HEK293 (cell line): ENCODE results near the gene KIAA0232.

ENCODE experiments used
- CTCF ChIP-seq: fragments of 450-650 bp; formaldehyde crosslinking; IDR thresholded peaks from 2 replicates; pipeline ENCODE4 v1.5.1; 2016; ENCODE audit warnings: missing biosample characterization, missing genetic modification characterization
- HOXC10 ChIP-seq: sonication (generic); formaldehyde crosslinking; IDR thresholded peaks from 2 replicates; pipeline ENCODE4 v1.8.1; 2023; ENCODE audit warnings: mild to moderate bottlenecking, missing genetic modification reagents
- KLF10 ChIP-seq: fragments of 450-650 bp; IDR thresholded peaks from 2 replicates; pipeline ENCODE4 v1.5.1; 2018; ENCODE audit warnings: missing biosample characterization, mild to moderate bottlenecking, missing genetic modification characterization
- PRDM10 ChIP-seq: fragments of 450-650 bp; formaldehyde crosslinking; IDR thresholded peaks from 2 replicates; pipeline ENCODE4 v1.5.1; 2016; ENCODE audit warnings: missing biosample characterization, missing genetic modification characterization
- SP2 ChIP-seq: fragments of 450-650 bp; formaldehyde crosslinking; IDR thresholded peaks from 2 replicates; pipeline ENCODE4 v1.5.1; 2016; ENCODE audit warnings: missing biosample characterization, missing genetic modification characterization
- YY1 ChIP-seq: fragments of 450-650 bp; formaldehyde crosslinking; IDR thresholded peaks from 2 replicates; pipeline ENCODE4 v1.5.1; 2018; ENCODE audit warnings: missing biosample characterization, missing genetic modification characterization
- ZBTB20 ChIP-seq: fragments of 450-650 bp; formaldehyde crosslinking; IDR thresholded peaks from 2 replicates; pipeline ENCODE4 v1.5.1; 2016; ENCODE audit warnings: missing biosample characterization, missing genetic modification characterization
- ZFP41 ChIP-seq: fragments of 450-650 bp; formaldehyde crosslinking; IDR thresholded peaks from 2 replicates; pipeline ENCODE4 v1.5.1; 2016; ENCODE audit warnings: missing biosample characterization, missing genetic modification characterization, borderline replicate concordance
- ZNF280D ChIP-seq: fragments of 450-650 bp; formaldehyde crosslinking; IDR thresholded peaks from 2 replicates; pipeline ENCODE4 v1.5.1; 2016; ENCODE audit warnings: missing biosample characterization, missing genetic modification characterization
- ZNF341 ChIP-seq: fragments of 450-650 bp; formaldehyde crosslinking; IDR thresholded peaks from 2 replicates; pipeline ENCODE4; 2016; ENCODE audit warnings: low read depth, missing biosample characterization, missing genetic modification characterization
- ZNF571 ChIP-seq: fragments of 450-650 bp; formaldehyde crosslinking; IDR thresholded peaks from 2 replicates; pipeline ENCODE4 v1.5.0; 2017; ENCODE audit warnings: missing biosample characterization, missing genetic modification characterization
- ZNF747 ChIP-seq: fragments of 450-650 bp; formaldehyde crosslinking; IDR thresholded peaks from 2 replicates; pipeline ENCODE4 v1.5.1; 2016; ENCODE audit warnings: missing biosample characterization, missing genetic modification characterization

DNA sequence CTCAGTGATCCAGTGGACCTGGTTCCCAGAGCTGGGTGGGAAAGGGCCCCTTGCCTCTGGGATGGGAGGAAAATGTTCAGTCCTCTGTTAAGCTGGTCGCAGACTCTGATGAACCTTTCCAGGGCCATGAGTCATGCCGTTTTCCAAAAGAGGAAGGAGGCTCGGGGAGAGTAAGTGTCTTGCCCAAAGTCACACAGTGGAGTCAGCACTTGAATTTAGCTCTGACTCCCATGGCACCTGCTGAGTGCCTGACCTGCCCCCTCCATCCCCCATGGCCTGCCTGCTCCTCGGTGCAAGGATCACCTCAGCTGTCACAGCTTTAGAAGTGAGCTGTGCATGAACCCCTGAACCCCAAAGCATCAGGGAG is 14.0 kb upstream of the KIAA0232 start:
- TF ChIP-seq YY1 (tag by site-specific recombination) (no peak), CTCF (tag by site-specific recombination) (no peak), ZNF747 (tag by site-specific recombination) (no peak), ZBTB20 (tag by site-specific recombination) (no peak), HOXC10 (CRISPR knock-in tag) (no peak), PRDM10 (tag by site-specific recombination) (no peak), SP2 (no peak), KLF10 (no peak), ZFP41 (tag by site-specific recombination) (no peak), ZNF571 (tag by site-specific recombination) (no peak), ZNF280D (tag by site-specific recombination) (no peak), ZNF341 (tag by site-specific recombination) (no peak)
